PC-3 (cell line): ENCODE data around the gene UGGT2. TPM values are rescaled to one million over a fixed set of nuclear protein-coding genes. Genes with fewer than 3 reads are reported as not detected.
"Not testable (repeated sequence)": the region's sequence is repeated elsewhere in the genome, so short reads cannot be mapped to it uniquely, and the experiment has no call there.

ENCODE experiments used
- ATAC-seq: fragments of 200-7000 bp; cut with Tn5 transposase; 2 replicates; pipeline ENCODE4 v1.9.1; 2020; ENCODE audit warnings: mild to moderate bottlenecking, moderate library complexity
- BruUV-seq: library from RNA; stranded (reverse); fragments of 400-500 nt; replicated peaks from 2 replicates; lab custom pipeline; 2021; lab: Mats Ljungman, UMichigan
- CTCF ChIA-PET: fragments of 300-600 bp; sonication (Branson Sonifier 250); formaldehyde crosslinking; loops from one replicate; lab custom pipeline; 2022; ENCODE audit warnings: antibody characterized with exemption; lab: Charles Lee
- POLR2A ChIA-PET: fragments of 300-600 bp; sonication (Branson Sonifier 250); formaldehyde crosslinking; loops from one replicate; lab custom pipeline; 2022; ENCODE audit warnings: antibody characterized with exemption; ENCODE audit not compliant: unreplicated experiment; lab: Charles Lee
- DNase-seq: peaks from one replicate; pipeline ENCODE4 v3.0.0-alpha.2; 2015
- H2AFZ ChIP-seq: fragments of 300-600 bp; sonication (generic); 2 replicates; pipeline ENCODE4 v1.6.0; 2016; ENCODE audit warnings: antibody characterized with exemption, low read length
- H3F3A ChIP-seq: fragments of 300-600 bp; sonication (generic); one replicate; pipeline ENCODE4 v1.6.0; 2017; ENCODE audit warnings: antibody characterized with exemption, low read length, control low read depth, mild to moderate bottlenecking; ENCODE audit not compliant: unreplicated experiment
- H3K27ac ChIP-seq: fragments of 300-600 bp; sonication (generic); 2 replicates; pipeline ENCODE4 v1.5.1; 2016; ENCODE audit warnings: mild to moderate bottlenecking, low read length
- H3K27me3 ChIP-seq: fragments of 300-600 bp; sonication (generic); 2 replicates; pipeline ENCODE4 v1.6.1; 2016; ENCODE audit warnings: low read length, mixed read lengths
- H3K36me3 ChIP-seq: fragments of 300-600 bp; sonication (generic); 2 replicates; pipeline ENCODE4 v1.6.1; 2016; ENCODE audit warnings: low read depth, mixed run types, low read length, mixed read lengths
- H3K4me1 ChIP-seq: fragments of 300-600 bp; sonication (generic); 2 replicates; pipeline ENCODE4 v1.5.1; 2016; ENCODE audit warnings: low read length; ENCODE audit not compliant: insufficient read depth
- H3K4me2 ChIP-seq: fragments of 300-600 bp; sonication (generic); 2 replicates; pipeline ENCODE4 v1.6.0; 2016; ENCODE audit warnings: low read length
- H3K4me3 ChIP-seq: fragments of 300-600 bp; sonication (generic); 2 replicates; pipeline ENCODE4 v1.5.1; 2016; ENCODE audit warnings: mild to moderate bottlenecking, low read length, mixed read lengths
- H3K79me2 ChIP-seq: fragments of 300-600 bp; sonication (generic); 2 replicates; pipeline ENCODE4 v1.6.1; 2017; ENCODE audit warnings: low read length, mixed read lengths
- H3K9ac ChIP-seq: fragments of 300-600 bp; sonication (generic); 2 replicates; pipeline ENCODE4 v1.6.0; 2016; ENCODE audit warnings: mild to moderate bottlenecking, low read length
- H3K9me2 ChIP-seq: fragments of 300-600 bp; sonication (generic); replicated peaks from 2 replicates; pipeline ENCODE4 v1.6.1; 2016; ENCODE audit warnings: mixed run types, low read length, mixed read lengths
- H3K9me3 ChIP-seq: fragments of 300-600 bp; sonication (generic); 2 replicates; pipeline ENCODE4 v1.6.1; 2016; ENCODE audit warnings: low read length, mixed read lengths
- H4K20me1 ChIP-seq: fragments of 300-600 bp; sonication (generic); 2 replicates; pipeline ENCODE4 v1.6.1; 2016; ENCODE audit warnings: low read length, mixed read lengths
- EZH2 ChIP-seq: fragments of 300-600 bp; sonication (generic); IDR thresholded peaks from one replicate; pipeline ENCODE4 v1.6.1; 2017; ENCODE audit warnings: antibody characterized with exemption, mild to moderate bottlenecking, low read length; ENCODE audit not compliant: unreplicated experiment
- EZH2phosphoT487 ChIP-seq: fragments of 300-600 bp; sonication (generic); IDR thresholded peaks from 2 replicates; pipeline ENCODE4 v1.6.1; 2018; ENCODE audit warnings: mild to moderate bottlenecking, antibody characterized with exemption, low read length, borderline replicate concordance
- intact Hi-C: fragments of 100-400 bp; cut with micrococcal nuclease; formaldehyde crosslinking; loops from 2 replicates; pipeline ENCODE4 v1.9.0; 2023
- total RNA-seq: library from RNA; depleted of rRNA; stranded (reverse); fragments of >200 nt; gene quantifications from 2 replicates; pipeline ENCODE4 v1.2.3, GENCODE V29; 2014
- TF ChIP-seq, protein P1 (sequence below): fragments of 300-600 bp; sonication (generic); conservative IDR thresholded peaks from 2 replicates; pipeline ENCODE4 v1.5.1; 2017; ENCODE audit warnings: antibody characterized with exemption, low read depth, mild to moderate bottlenecking, low read length

UGGT2 gene
- total RNA-seq, 1 experiment from 2014 or later, result 24.3 TPM

DNA sequence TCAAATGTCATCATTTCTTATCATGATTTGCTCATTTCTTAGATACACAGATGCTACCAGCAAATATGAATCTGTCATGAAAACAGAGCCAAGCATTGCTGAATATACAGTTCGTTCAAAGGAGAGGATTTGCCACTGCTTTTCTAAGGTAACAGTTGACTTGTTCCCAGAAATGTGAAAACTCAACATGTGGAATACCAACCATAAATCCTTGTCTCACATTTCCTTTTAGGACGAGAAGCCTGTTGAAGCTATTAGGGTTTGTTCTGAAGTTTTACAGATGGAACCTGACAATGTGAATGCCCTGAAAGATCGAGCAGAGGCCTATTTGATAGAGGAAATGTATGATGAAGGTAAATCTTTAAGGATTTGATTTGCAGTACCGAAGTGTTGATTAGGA lies 289.6 kb downstream of the UGGT2 start:
- Histone ChIP-seq H3K4me1 (no peaks in the 10 kb centered on the region), H3K9me3 (no peaks in the 10 kb centered on the region), H3K4me2 (no peak overlapping the region), H3K27ac (no peak overlapping the region), H3K9me2 (no peaks in the 10 kb centered on the region), H2AFZ (no peak overlapping the region), H3K36me3 (peaks cover 10% of the 10 kb centered on the region), H3K4me3 (no peak overlapping the region), H3K27me3 (no peaks in the 10 kb centered on the region), H3K79me2 (no peaks in the 10 kb centered on the region), H3F3A (no peaks in the 10 kb centered on the region), H4K20me1 (no peaks in the 10 kb centered on the region), H3K9ac (no peak overlapping the region)
- ChIA-PET POLR2A (no interaction called here), CTCF (no interaction called here)
- TF ChIP-seq EZH2, result no peak
- no peak for TF ChIP-seq EZH2phosphoT487
- TF ChIP-seq, protein P1, sequence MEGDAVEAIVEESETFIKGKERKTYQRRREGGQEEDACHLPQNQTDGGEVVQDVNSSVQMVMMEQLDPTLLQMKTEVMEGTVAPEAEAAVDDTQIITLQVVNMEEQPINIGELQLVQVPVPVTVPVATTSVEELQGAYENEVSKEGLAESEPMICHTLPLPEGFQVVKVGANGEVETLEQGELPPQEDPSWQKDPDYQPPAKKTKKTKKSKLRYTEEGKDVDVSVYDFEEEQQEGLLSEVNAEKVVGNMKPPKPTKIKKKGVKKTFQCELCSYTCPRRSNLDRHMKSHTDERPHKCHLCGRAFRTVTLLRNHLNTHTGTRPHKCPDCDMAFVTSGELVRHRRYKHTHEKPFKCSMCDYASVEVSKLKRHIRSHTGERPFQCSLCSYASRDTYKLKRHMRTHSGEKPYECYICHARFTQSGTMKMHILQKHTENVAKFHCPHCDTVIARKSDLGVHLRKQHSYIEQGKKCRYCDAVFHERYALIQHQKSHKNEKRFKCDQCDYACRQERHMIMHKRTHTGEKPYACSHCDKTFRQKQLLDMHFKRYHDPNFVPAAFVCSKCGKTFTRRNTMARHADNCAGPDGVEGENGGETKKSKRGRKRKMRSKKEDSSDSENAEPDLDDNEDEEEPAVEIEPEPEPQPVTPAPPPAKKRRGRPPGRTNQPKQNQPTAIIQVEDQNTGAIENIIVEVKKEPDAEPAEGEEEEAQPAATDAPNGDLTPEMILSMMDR, result no peak
- intact Hi-C loops, result no loop called here
- no peak for ATAC-seq
- no peak for DNase-seq
- no TSS peak for BruUV-seq

DNA sequence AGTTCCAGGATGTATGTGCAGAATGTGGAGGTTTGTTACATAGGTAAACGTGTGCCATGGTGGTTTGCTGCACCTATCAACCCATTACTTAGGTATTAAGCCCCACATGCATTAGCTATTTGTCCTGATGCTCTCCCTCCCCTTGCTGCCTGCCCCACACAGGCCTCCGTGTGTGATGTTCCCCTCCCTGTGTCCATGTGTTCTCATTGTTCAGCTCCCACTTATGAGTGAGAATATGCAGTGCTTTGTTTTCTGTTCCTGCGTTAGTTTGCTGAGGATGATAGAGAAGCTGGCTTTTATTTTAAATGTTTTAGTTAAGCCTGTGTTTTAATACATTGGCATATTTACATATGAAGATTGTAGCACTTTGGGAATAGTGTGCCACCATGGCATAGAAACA lies 290.6 kb downstream of the UGGT2 start:
- H3K4me2 ChIP-seq, H2AFZ ChIP-seq, H4K20me1 ChIP-seq, H3K79me2 ChIP-seq, BruUV-seq, H3K9ac ChIP-seq, CTCF ChIA-PET, POLR2A ChIA-PET, H3K36me3 ChIP-seq, DNase-seq, H3K27me3 ChIP-seq, ATAC-seq, H3K4me1 ChIP-seq, H3K4me3 ChIP-seq, H3F3A ChIP-seq, H3K9me2 ChIP-seq, H3K9me3 ChIP-seq, intact Hi-C loops, H3K27ac ChIP-seq: not testable (repeated sequence)

DNA sequence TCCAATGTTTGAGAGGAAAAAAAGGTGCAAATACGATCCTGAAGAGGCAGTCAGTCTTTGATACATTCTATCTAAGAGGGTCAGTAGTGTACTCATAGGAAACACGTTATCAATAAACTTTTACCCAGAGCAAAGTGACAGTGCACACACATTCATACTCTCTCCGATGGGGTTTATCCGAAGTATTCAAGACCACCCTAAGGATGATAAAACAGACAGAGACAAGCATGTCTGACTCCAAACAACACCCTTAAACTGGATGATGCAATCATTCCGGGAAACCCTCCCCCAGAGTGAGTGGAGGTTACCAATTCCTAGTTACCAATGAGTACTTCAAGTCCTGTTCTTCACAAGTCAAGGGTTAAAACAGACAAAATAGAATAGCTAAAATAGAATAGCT lies 297.1 kb downstream of the UGGT2 start:
- Histone ChIP-seq H3K9me3 (no peaks in the 10 kb centered on the region), H3K9ac (no peak overlapping the region), H3F3A (no peaks in the 10 kb centered on the region), H3K9me2 (no peaks in the 10 kb centered on the region), H3K27ac (no peak overlapping the region), H3K4me1 (no peaks in the 10 kb centered on the region), H3K79me2 (no peaks in the 10 kb centered on the region), H4K20me1 (no peaks in the 10 kb centered on the region), H3K4me2 (no peak overlapping the region), H3K36me3 (0 out of 2 replicates have a peak, but pooled peaks cover 4% of the 10 kb centered on the region), H3K4me3 (no peak overlapping the region), H3K27me3 (no peaks in the 10 kb centered on the region), H2AFZ (no peak overlapping the region)
- no TSS peak for BruUV-seq
- intact Hi-C loops, result no loop called here
- ATAC-seq (no peak), DNase-seq (no peak)
- CTCF ChIA-PET, result no interaction called here
- POLR2A ChIA-PET, result no interaction called here
- TF ChIP-seq, protein P1, result no peak
- no peak for TF ChIP-seq EZH2phosphoT487
- no peak for TF ChIP-seq EZH2
